ENCODE data around the gene TCN2. TPM values are rescaled to one million over a fixed set of nuclear protein-coding genes. Genes with fewer than 3 reads are reported as not detected.
A peak's percentile ranks its signal among the peaks of the same experiment; 100 is the strongest.

The TCN2 gene
- total and polyA plus RNA-seq, 10 of the 15 experiments (the other 5 are each of a cell fraction or from before 2014, with no cell fraction given) = 5.4 to 21.8 (median 11.0) TPM

DNA sequence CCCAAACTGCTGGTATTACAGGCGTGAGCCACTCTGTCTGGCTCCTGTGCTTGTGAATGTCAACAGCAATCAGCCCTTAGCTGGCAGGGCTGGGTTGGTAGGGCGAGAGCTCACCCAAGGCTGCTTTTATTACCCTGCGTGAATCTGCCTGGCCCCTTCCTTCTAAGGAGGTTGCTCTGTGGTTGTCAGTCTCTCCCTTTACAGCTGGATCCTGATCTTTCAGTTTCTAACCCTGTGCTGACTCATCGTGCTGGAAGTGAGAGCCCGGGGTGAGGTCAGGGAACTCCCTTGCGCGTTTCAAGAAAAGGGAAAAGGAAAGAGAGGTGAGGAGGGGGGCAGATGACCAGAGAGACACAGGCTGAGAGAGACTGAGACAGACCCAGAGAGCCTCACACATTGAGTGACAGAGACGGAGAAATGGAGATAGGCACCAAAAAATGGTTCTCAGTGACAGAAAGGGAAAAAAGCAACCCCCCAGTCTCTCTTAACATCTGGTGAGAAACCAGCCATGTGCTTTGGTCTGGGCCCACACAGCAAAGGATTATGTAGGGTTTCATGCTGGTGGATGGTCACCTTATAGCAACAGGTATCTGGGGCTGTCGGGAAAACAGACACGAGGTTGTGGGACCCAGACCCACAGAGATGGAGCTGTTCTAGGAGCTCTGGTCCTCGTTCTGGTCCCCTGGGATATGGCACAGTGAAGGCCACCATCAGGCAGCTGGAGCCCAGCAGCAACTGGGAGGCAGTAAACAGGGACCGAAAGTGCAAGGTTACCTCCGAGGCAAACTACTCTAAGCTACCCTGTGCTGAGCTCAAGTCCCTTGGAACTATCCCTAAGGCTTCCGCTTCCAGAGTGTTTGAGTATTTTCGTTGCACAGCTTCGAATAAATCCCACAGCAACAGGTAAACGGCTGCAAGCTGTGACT lies 2.5 kb downstream of the TCN2 start (continued):
- TF ChIP-seq SREBF1 (IDR thresholded peaks at IDR 0.05; ENCODE audit: low read length) = no peak
- TF ChIP-seq, protein P1, sequence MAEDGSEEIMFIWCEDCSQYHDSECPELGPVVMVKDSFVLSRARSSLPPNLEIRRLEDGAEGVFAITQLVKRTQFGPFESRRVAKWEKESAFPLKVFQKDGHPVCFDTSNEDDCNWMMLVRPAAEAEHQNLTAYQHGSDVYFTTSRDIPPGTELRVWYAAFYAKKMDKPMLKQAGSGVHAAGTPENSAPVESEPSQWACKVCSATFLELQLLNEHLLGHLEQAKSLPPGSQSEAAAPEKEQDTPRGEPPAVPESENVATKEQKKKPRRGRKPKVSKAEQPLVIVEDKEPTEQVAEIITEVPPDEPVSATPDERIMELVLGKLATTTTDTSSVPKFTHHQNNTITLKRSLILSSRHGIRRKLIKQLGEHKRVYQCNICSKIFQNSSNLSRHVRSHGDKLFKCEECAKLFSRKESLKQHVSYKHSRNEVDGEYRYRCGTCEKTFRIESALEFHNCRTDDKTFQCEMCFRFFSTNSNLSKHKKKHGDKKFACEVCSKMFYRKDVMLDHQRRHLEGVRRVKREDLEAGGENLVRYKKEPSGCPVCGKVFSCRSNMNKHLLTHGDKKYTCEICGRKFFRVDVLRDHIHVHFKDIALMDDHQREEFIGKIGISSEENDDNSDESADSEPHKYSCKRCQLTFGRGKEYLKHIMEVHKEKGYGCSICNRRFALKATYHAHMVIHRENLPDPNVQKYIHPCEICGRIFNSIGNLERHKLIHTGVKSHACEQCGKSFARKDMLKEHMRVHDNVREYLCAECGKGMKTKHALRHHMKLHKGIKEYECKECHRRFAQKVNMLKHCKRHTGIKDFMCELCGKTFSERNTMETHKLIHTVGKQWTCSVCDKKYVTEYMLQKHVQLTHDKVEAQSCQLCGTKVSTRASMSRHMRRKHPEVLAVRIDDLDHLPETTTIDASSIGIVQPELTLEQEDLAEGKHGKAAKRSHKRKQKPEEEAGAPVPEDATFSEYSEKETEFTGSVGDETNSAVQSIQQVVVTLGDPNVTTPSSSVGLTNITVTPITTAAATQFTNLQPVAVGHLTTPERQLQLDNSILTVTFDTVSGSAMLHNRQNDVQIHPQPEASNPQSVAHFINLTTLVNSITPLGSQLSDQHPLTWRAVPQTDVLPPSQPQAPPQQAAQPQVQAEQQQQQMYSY (CRISPR knock-in tag; IDR thresholded peaks at IDR 0.05) = no peak
- peak in 1 of 2 experiments; percentile 76; a peak in 2 of 4 replicates for TF ChIP-seq ETV6 (conservative IDR thresholded peaks at IDR 0.05 in 1 of 2, IDR thresholded peaks at IDR 0.05 in 1 of 2; ENCODE audit: borderline replicate concordance in 1 of 2, low read depth in 1 of 2)
- TF ChIP-seq MTA3 (IDR thresholded peaks at IDR 0.05; ENCODE audit: borderline replicate concordance, low read length) = no peak
- TF ChIP-seq, protein P2, sequence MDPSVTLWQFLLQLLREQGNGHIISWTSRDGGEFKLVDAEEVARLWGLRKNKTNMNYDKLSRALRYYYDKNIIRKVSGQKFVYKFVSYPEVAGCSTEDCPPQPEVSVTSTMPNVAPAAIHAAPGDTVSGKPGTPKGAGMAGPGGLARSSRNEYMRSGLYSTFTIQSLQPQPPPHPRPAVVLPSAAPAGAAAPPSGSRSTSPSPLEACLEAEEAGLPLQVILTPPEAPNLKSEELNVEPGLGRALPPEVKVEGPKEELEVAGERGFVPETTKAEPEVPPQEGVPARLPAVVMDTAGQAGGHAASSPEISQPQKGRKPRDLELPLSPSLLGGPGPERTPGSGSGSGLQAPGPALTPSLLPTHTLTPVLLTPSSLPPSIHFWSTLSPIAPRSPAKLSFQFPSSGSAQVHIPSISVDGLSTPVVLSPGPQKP (IDR thresholded peaks at IDR 0.05; ENCODE audit: low read depth, low read length) = no peak
- TF ChIP-seq IKZF1 (conservative IDR thresholded peaks at IDR 0.05) = peak; percentile 95
- peak; percentile 49; the same call in 1 of the 2 replicates for TF ChIP-seq CREB1 (IDR thresholded peaks at IDR 0.05; ENCODE audit: low read depth)
- TF ChIP-seq, protein P3, sequence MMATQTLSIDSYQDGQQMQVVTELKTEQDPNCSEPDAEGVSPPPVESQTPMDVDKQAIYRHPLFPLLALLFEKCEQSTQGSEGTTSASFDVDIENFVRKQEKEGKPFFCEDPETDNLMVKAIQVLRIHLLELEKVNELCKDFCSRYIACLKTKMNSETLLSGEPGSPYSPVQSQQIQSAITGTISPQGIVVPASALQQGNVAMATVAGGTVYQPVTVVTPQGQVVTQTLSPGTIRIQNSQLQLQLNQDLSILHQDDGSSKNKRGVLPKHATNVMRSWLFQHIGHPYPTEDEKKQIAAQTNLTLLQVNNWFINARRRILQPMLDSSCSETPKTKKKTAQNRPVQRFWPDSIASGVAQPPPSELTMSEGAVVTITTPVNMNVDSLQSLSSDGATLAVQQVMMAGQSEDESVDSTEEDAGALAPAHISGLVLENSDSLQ (IDR thresholded peaks at IDR 0.05) = peak; percentile 86
- TF ChIP-seq, protein P4, sequence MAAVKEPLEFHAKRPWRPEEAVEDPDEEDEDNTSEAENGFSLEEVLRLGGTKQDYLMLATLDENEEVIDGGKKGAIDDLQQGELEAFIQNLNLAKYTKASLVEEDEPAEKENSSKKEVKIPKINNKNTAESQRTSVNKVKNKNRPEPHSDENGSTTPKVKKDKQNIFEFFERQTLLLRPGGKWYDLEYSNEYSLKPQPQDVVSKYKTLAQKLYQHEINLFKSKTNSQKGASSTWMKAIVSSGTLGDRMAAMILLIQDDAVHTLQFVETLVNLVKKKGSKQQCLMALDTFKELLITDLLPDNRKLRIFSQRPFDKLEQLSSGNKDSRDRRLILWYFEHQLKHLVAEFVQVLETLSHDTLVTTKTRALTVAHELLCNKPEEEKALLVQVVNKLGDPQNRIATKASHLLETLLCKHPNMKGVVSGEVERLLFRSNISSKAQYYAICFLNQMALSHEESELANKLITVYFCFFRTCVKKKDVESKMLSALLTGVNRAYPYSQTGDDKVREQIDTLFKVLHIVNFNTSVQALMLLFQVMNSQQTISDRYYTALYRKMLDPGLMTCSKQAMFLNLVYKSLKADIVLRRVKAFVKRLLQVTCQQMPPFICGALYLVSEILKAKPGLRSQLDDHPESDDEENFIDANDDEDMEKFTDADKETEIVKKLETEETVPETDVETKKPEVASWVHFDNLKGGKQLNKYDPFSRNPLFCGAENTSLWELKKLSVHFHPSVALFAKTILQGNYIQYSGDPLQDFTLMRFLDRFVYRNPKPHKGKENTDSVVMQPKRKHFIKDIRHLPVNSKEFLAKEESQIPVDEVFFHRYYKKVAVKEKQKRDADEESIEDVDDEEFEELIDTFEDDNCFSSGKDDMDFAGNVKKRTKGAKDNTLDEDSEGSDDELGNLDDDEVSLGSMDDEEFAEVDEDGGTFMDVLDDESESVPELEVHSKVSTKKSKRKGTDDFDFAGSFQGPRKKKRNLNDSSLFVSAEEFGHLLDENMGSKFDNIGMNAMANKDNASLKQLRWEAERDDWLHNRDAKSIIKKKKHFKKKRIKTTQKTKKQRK (IDR thresholded peaks at IDR 0.05; ENCODE audit: low read depth, low read length) = no peak
- no peak for TF ChIP-seq POLR2A (IDR thresholded peaks at IDR 0.05; ENCODE audit: low read depth, low read length)
- TF ChIP-seq MEF2A (IDR thresholded peaks at IDR 0.05; ENCODE audit: insufficient read depth, low read depth, low read length) = 0 out of 2 replicates have a peak, but pooled peaks have one; percentile 23
- TF ChIP-seq, protein P5, sequence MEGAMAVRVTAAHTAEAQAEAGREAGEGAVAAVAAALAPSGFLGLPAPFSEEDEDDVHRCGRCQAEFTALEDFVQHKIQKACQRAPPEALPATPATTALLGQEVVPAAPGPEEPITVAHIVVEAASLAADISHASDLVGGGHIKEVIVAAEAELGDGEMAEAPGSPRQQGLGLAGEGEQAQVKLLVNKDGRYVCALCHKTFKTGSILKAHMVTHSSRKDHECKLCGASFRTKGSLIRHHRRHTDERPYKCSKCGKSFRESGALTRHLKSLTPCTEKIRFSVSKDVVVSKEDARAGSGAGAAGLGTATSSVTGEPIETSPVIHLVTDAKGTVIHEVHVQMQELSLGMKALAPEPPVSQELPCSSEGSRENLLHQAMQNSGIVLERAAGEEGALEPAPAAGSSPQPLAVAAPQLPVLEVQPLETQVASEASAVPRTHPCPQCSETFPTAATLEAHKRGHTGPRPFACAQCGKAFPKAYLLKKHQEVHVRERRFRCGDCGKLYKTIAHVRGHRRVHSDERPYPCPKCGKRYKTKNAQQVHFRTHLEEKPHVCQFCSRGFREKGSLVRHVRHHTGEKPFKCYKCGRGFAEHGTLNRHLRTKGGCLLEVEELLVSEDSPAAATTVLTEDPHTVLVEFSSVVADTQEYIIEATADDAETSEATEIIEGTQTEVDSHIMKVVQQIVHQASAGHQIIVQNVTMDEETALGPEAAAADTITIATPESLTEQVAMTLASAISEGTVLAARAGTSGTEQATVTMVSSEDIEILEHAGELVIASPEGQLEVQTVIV (IDR thresholded peaks at IDR 0.05; ENCODE audit: borderline replicate concordance, partially characterized antibody) = no peak
- TF ChIP-seq DPF2 (IDR thresholded peaks at IDR 0.05) = peak; percentile 46; the same call in 1 of the 2 replicates
- no peak for TF ChIP-seq ZNF24 (IDR thresholded peaks at IDR 0.05)
- peak; percentile 39; the same call in 1 of the 2 replicates for TF ChIP-seq SPI1 (IDR thresholded peaks at IDR 0.05; ENCODE audit: borderline replicate concordance, insufficient read depth, low read depth, low read length)
- TF ChIP-seq TCF3 (IDR thresholded peaks at IDR 0.05; ENCODE audit: borderline replicate concordance, insufficient read depth, low read depth, low read length) = no peak

All from GM12878 (cell line).